Measurements from ENCODE around the gene COPG1.

Gene COPG1

DNA sequence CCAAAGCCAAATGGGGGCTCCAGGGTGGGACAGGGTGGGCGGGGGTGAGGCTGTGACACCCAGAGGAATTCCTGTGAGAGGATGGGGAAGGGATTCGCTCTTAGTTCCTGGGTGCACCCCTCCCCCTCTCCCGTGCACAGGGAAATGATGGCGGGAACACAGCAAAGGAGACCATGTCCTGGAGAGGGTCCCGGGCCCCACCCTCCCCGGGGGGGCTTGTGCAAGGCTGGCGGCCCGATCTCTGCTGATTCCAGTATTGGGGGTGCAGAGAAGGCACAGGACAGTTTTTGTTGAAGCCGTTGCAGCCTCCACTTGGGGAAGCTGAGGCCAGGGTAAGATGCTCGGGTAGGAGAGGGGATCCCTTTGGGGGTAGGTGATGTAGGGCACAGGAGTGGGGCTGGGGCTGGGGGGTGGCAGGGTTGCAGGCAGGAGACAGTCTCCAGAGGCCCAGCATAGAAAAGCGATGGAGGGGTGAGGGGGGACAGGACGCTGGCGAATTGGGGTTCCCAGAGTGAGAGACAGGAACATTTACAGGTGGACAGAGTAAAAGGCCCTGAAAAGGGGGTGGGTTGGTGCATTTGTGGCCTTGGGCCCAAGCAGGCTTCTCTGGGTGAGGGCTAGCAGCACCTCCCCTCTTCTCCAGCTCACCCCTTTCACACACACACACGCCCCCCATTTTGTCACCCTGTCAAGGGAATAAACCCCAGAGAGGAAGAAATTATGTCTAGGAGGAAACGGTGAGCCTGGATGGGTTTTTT is 67.8 kb downstream of the COPG1 start:
- Histone ChIP-seq H3K27me3 (replicated peaks) (no peaks in the 10 kb centered on the region), H3K27ac (peak overlapping the region; percentile 81), H3K36me3 (replicated peaks) (no peaks in the 10 kb centered on the region), H3K4me3 (ENCODE audit: low read depth, low read length) (peak overlapping the region; percentile 91)
- TF ChIP-seq, protein P1, sequence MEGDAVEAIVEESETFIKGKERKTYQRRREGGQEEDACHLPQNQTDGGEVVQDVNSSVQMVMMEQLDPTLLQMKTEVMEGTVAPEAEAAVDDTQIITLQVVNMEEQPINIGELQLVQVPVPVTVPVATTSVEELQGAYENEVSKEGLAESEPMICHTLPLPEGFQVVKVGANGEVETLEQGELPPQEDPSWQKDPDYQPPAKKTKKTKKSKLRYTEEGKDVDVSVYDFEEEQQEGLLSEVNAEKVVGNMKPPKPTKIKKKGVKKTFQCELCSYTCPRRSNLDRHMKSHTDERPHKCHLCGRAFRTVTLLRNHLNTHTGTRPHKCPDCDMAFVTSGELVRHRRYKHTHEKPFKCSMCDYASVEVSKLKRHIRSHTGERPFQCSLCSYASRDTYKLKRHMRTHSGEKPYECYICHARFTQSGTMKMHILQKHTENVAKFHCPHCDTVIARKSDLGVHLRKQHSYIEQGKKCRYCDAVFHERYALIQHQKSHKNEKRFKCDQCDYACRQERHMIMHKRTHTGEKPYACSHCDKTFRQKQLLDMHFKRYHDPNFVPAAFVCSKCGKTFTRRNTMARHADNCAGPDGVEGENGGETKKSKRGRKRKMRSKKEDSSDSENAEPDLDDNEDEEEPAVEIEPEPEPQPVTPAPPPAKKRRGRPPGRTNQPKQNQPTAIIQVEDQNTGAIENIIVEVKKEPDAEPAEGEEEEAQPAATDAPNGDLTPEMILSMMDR (IDR thresholded peaks at IDR 0.05; ENCODE audit: low read depth, low read length, missing control alignments) = no peak
- in situ Hi-C loops (cut with HindIII; ENCODE audit: low pct_ligation_motif_present, low sequenced_read_pairs) = no loop called here
- DNase-seq = no peak

DNA sequence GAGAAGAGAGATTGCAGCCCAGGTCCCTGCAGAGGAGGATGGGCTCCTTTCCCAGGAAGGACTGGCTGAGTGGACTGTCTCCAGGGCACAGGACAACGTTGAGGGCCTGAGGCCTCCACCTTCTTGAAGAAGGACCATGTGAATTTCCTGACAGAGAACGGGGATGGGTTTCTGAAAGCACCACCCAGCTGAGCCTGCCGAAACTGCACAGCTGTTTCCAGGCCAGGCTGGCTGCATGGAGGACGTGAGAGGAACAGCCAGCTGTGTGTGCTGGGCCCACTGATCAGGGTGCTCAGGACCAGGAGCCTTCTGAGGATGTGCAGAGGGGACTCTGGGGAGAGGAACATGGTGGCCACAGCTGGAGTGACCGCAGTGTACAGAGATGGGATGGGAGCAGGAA is 68.4 kb downstream of the COPG1 start:
- no peak overlapping the region for H3K4me3 ChIP-seq (ENCODE audit: low read depth, low read length)
- in situ Hi-C loops (cut with HindIII; ENCODE audit: low pct_ligation_motif_present, low sequenced_read_pairs) = no loop called here

DNA sequence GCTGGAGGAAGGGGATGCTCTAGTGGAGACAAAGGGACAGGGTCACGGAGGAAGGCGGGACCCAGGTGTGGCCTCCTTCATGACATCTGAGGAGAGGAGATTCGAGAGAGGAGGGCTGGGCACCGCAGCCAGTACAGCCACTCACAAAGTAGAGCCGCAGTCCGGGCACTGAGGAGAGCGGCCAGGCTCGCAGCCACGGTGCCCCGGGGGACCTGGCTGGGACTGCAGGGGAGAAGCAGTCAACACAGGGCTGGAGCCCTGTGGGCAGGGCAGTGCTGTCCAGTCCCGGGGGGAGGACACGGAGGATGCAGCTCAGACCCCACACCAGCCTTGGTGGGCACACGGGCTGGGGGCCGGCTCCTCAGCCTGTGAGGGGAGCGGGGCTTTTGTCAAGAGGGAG is 69.5 kb downstream of the COPG1 start:
- Histone ChIP-seq H3K4me3 (ENCODE audit: low read depth, low read length) (no peak overlapping the region), H3K36me3 (replicated peaks) (no peaks in the 10 kb centered on the region), H3K27me3 (replicated peaks) (no peaks in the 10 kb centered on the region), H3K27ac (no peak overlapping the region)
- DNase-seq = no peak
- in situ Hi-C loops (cut with HindIII; ENCODE audit: low pct_ligation_motif_present, low sequenced_read_pairs) = no loop called here
- TF ChIP-seq, protein P1 (IDR thresholded peaks at IDR 0.05; ENCODE audit: low read depth, low read length, missing control alignments) = no peak

More for the DNA sequence above, 68.4 kb downstream of the COPG1 start:
- H3K27ac ChIP-seq = no peak overlapping the region
- TF ChIP-seq, protein P1 (IDR thresholded peaks at IDR 0.05; ENCODE audit: low read depth, low read length, missing control alignments) = no peak
- no peak for DNase-seq
- H3K27me3 ChIP-seq (replicated peaks) = no peaks in the 10 kb centered on the region
- H3K36me3 ChIP-seq (replicated peaks) = no peaks in the 10 kb centered on the region

DNA sequence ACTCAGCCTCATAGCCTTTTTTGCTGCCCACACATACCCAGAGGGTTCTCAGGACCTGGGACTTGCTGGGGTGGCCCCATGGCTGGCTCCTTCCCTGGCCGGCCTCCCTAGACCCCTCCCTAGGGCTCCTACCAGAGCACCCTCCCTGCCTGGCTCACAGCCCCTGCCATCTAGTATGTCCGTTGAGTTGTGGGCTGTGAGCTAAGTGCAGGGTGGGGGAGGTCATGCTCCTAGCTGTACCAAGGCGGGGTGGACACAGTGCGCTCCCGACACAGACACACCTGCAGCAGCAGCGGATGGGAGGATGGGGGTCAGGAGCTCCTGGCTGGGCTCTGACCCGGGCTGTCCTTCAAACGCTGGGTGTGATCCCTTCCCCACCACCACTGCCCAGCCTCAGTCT is 70.9 kb downstream of the COPG1 start:
- Histone ChIP-seq H3K27ac (no peak overlapping the region), H3K36me3 (replicated peaks) (no peaks in the 10 kb centered on the region), H3K27me3 (replicated peaks) (no peaks in the 10 kb centered on the region), H3K4me3 (ENCODE audit: low read depth, low read length) (no peak overlapping the region)
- in situ Hi-C loops (cut with HindIII; ENCODE audit: low pct_ligation_motif_present, low sequenced_read_pairs) = no loop called here
- TF ChIP-seq, protein P1 (IDR thresholded peaks at IDR 0.05; ENCODE audit: low read depth, low read length, missing control alignments) = no peak
- DNase-seq = no peak

DNA sequence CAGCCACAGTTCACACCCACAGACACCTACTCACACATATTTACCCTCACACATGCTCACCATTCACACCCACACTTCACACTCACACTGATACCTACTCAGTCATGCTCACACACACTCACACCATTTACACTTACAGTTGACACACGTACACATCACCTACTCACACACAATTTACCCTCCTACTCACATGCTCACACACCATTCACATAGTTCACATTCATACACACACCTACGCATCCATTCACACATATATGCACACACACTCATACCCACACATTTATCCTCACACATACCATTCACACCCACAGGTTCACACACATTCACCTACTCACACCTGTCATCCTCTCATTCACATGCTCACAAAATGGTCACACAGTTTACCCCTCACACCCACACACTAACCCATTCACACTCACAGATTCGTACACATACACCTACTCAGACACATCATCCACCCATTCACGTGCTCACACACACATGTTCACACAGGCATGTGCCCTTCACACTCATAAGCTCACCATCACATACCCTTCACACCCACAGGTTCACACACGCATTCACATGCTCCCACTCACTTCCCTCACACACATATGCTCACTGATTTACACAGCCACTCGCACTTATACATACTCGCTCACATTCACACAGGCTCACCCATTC is 71.5 kb downstream of the COPG1 start:
- in situ Hi-C loops (cut with HindIII; ENCODE audit: low pct_ligation_motif_present, low sequenced_read_pairs) = no loop called here
- Histone ChIP-seq H3K36me3 (replicated peaks) (no peaks in the 10 kb centered on the region), H3K4me3 (ENCODE audit: low read depth, low read length) (no peak overlapping the region), H3K27me3 (replicated peaks) (no peaks in the 10 kb centered on the region), H3K27ac (no peak overlapping the region)
- no peak for DNase-seq
- TF ChIP-seq, protein P1 (IDR thresholded peaks at IDR 0.05; ENCODE audit: low read depth, low read length, missing control alignments) = no peak

Measured in brain microvascular endothelial cell (primary cell).